HEK293T (cell line): Measurements from ENCODE around the gene PIGO.
A peak's percentile ranks its signal among the peaks of the same experiment; 100 is the strongest.

Experiments
- CTCF ChIA-PET: fragments of 350-600 bp; formaldehyde crosslinking; extraction: SDS; loops from one replicate; lab custom pipeline; 2021; ENCODE audit warnings: antibody characterized with exemption, inconsistent platforms; lab: Yijun Ruan, JAX
- POLR2A ChIA-PET: fragments of 350-600 bp; formaldehyde crosslinking; extraction: SDS; loops from one replicate; lab custom pipeline; 2020; ENCODE audit warnings: antibody characterized with exemption, inconsistent platforms; lab: Yijun Ruan, JAX
- DNase-seq: peaks from one replicate; pipeline ENCODE4 v3.0.0; 2012; ENCODE audit warnings: mixed read lengths; ENCODE audit errors: extremely low spot score
- ARNT ChIP-seq: fragments of 450-650 bp; IDR thresholded peaks from 2 replicates; pipeline ENCODE4 v1.6.1; 2017; ENCODE audit warnings: mild to moderate bottlenecking
- BHLHE40 ChIP-seq: fragments of 450-650 bp; IDR thresholded peaks from 2 replicates; pipeline ENCODE4 v1.6.1; 2016; ENCODE audit warnings: mild to moderate bottlenecking, moderate library complexity, borderline replicate concordance
- CTBP1 ChIP-seq: fragments of 450-650 bp; IDR thresholded peaks from 2 replicates; pipeline ENCODE4 v1.6.1; 2016; ENCODE audit warnings: borderline replicate concordance
- ELF4 ChIP-seq: fragments of 450-650 bp; IDR thresholded peaks from 2 replicates; pipeline ENCODE4 v1.6.1; 2017; ENCODE audit warnings: antibody characterized with exemption
- FOXA1 ChIP-seq: fragments of 450-650 bp; IDR thresholded peaks from 2 replicates; pipeline ENCODE4 v1.6.1; 2016; ENCODE audit warnings: mild to moderate bottlenecking
- FOXK2 ChIP-seq: fragments of 450-650 bp; IDR thresholded peaks from 2 replicates; pipeline ENCODE4 v1.6.1; 2016; ENCODE audit warnings: mild to moderate bottlenecking
- FOXM1 ChIP-seq: fragments of 450-650 bp; IDR thresholded peaks from 2 replicates; pipeline ENCODE4 v1.6.1; 2017; ENCODE audit warnings: mild to moderate bottlenecking, borderline replicate concordance
- HDGF ChIP-seq: fragments of 450-650 bp; IDR thresholded peaks from 2 replicates; pipeline ENCODE4 v1.6.1; 2017; ENCODE audit warnings: antibody characterized with exemption, borderline replicate concordance
- L3MBTL2 ChIP-seq: fragments of 450-650 bp; conservative IDR thresholded peaks from 2 replicates; pipeline ENCODE4 v1.6.1; 2016; ENCODE audit warnings: mild to moderate bottlenecking
- LEF1 ChIP-seq: fragments of 450-650 bp; IDR thresholded peaks from 2 replicates; pipeline ENCODE4 v1.6.1; 2017; ENCODE audit warnings: mild to moderate bottlenecking, borderline replicate concordance
- NFRKB ChIP-seq: fragments of 450-650 bp; IDR thresholded peaks from 2 replicates; pipeline ENCODE4 v1.6.1; 2016; ENCODE audit warnings: mild to moderate bottlenecking, moderate library complexity
- PKNOX1 ChIP-seq: fragments of 450-650 bp; IDR thresholded peaks from 2 replicates; pipeline ENCODE4 v1.6.1; 2016
- SP1 ChIP-seq: fragments of 450-650 bp; IDR thresholded peaks from 2 replicates; pipeline ENCODE4 v1.6.1; 2017
- SUZ12 ChIP-seq: fragments of 450-650 bp; IDR thresholded peaks from 2 replicates; pipeline ENCODE4 v1.6.1; 2016; ENCODE audit warnings: mild to moderate bottlenecking
- TARDBP ChIP-seq: fragments of 450-650 bp; IDR thresholded peaks from 2 replicates; pipeline ENCODE4 v1.6.1; 2016
- ZNF384 ChIP-seq: fragments of 450-650 bp; IDR thresholded peaks from 2 replicates; pipeline ENCODE4 v1.6.1; 2016

The PIGO gene

DNA sequence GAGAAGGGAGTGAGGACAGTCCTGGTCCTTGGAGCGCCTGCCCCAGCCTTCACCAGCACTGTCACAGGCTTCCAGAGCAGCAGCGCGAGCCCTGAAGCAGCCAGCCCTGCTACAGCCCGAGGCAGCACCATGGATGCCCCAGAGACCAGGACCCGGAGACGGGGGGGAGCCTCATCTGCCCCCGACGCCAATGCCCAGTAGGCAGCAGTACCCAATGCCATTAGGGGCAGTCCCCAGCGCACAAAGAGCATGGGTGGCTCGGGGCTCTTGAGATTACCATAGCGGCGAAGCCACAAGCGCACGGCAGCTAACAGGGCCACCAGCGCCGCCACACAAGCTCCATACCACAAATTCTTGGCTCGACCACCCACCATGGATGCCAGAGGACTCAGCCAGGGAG lies 4.9 kb downstream of the PIGO start:
- DNase-seq = no peak
- ChIA-PET POLR2A (interaction anchor here (1.1 to 1.9 kb wide), 4 partner anchors 11 to 19 kb away, joined by 3 to 6 read pairs (median 4); partner anchors contain the start of genes FANCG, STOML2 and VCP), CTCF (interaction anchor here (1.5 kb wide), 1 partner anchor 20 kb away, joined by 4 read pairs; the partner anchor contains the start of gene VCP)
- TF ChIP-seq ARNT = no peak
- TF ChIP-seq FOXA1 = no peak
- no peak for TF ChIP-seq PKNOX1
- no peak for TF ChIP-seq FOXK2
- no peak for TF ChIP-seq SUZ12
- TF ChIP-seq L3MBTL2 = no peak
- TF ChIP-seq FOXM1 = no peak
- TF ChIP-seq LEF1 = no peak
- TF ChIP-seq CTBP1 = no peak
- TF ChIP-seq TARDBP = no peak
- no peak for TF ChIP-seq SP1
- no peak for TF ChIP-seq NFRKB
- no peak for TF ChIP-seq BHLHE40
- TF ChIP-seq ELF4 = no peak
- TF ChIP-seq HDGF = no peak
- TF ChIP-seq ZNF384 = no peak

DNA sequence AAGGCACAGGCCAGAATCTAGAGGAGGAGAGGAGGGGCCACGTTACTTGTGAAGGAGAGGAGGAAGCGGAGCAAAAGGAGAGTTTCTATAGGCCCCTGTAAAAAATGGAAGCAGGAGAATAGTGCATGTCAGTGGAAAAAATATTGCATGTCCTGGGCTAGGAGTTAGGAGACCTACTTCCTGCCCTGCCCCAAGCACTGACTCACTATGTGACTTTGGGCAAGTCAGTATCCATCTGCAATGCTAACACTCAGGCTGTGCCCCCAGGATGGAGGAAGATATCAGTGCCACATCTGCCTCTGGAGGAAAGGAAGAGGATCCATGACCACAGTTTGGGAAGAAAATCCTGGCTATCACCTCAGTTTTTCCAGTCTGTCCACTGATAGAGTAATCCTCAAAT lies 7.0 kb downstream of the PIGO start:
- POLR2A ChIA-PET = no interaction called here
- CTCF ChIA-PET = no interaction called here
- no peak for DNase-seq
- no peak for TF ChIP-seq HDGF
- no peak for TF ChIP-seq FOXA1
- TF ChIP-seq BHLHE40 = no peak
- TF ChIP-seq FOXM1 = no peak
- TF ChIP-seq CTBP1 = no peak
- TF ChIP-seq SUZ12 = no peak
- TF ChIP-seq ELF4 = no peak
- TF ChIP-seq NFRKB = no peak
- TF ChIP-seq SP1 = no peak
- no peak for TF ChIP-seq LEF1
- no peak for TF ChIP-seq ZNF384
- TF ChIP-seq TARDBP = no peak
- TF ChIP-seq ARNT = no peak
- TF ChIP-seq FOXK2 = no peak
- TF ChIP-seq L3MBTL2 = no peak
- TF ChIP-seq PKNOX1 = no peak

DNA sequence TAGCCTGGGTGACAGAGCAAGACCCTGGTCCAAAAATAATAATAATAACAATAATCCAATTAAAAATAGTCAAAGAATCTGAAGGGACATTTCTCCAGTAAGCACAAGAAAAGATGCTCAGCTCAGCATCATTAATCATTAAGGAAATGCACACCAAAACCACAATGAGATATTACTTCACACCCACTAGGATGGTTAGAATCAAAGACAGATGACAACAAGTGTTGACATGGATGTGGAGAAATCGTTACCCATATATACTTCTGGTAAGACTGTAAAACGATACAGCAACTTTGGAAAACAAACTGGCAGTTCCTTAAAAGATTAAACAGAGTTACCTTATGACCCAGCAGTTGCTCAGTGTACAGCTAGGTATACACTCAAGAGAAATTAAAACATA lies 11.3 kb downstream of the PIGO start:
- no peak for TF ChIP-seq L3MBTL2
- no peak for TF ChIP-seq ARNT
- no peak for TF ChIP-seq ZNF384
- no peak for TF ChIP-seq CTBP1
- TF ChIP-seq FOXM1 = no peak
- no peak for TF ChIP-seq TARDBP
- TF ChIP-seq SUZ12 = no peak
- TF ChIP-seq SP1 = no peak
- no peak for TF ChIP-seq FOXK2
- no peak for TF ChIP-seq LEF1
- TF ChIP-seq ELF4 = no peak
- TF ChIP-seq BHLHE40 = no peak
- no peak for TF ChIP-seq PKNOX1
- no peak for TF ChIP-seq HDGF
- CTCF ChIA-PET = no interaction called here
- POLR2A ChIA-PET = no interaction called here
- no peak for DNase-seq

DNA sequence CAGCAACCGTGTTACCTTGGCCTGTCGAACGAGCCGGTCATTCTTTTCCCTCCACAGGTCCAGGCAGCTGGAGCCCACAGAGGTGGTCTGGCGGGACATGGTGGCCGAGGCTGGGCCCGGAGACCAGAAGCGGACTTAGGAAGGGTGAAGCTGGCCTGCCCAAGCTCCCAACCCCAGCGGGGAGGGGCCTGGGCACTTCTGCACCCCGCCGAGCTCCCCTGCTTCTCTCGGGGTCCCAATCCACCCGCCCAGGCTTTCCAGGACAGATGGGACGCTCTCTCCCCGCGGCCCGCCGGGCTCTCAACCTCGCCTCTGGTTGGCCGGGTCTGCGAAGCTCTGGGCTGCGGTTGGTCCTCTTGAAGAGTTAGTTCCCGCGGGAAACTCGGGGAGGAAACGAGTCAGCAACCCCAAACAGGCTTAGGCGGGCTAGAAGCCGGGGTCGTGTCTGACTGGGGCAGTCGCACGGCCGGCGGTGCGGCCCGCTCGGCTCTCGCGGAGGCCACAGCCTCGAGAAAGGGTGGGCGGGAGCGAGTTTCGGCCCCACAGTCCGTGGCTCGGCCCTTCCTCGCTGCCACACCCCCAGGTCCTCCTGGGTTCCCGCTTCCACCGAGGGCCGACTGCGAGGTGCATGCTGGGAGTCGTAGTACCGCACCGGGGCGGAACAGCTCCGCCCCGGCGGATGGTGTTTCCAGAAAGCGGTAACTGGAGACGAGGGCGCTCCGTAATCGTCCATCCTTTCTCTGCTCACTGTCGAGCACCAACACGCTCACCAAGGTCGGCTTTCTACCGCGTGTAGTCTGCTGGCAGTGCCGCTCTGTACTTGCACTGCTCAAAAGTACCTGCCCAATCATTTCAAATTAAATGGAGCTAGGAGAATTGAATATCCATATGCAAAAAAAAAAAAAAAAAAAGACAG lies 16.7 kb downstream of the PIGO start, which contains the start of gene FANCG:
FANCG (minus strand) TSS at position 517 of the 916 bp plus-strand sequence; CDS start at position 99, 418 bp downstream.
- POLR2A ChIA-PET = interaction anchor here (0.7 to 4.1 kb wide), 11 partner anchors 8 to 82 kb away, joined by 3 to 28 read pairs (median 4); partner anchors contain the start of genes PIGO, STOML2, UNC13B and VCP
- CTCF ChIA-PET = interaction anchor here (0.6 to 1.2 kb wide), 4 partner anchors 14 to 38 kb away, joined by 3 to 4 read pairs (median 3); partner anchors contain the start of gene PIGO
- peak; percentile 87 for DNase-seq
- TF ChIP-seq L3MBTL2 (peak; percentile 97), PKNOX1 (no peak), HDGF (peak; percentile 82; the same call in 1 of the 2 replicates)

- CTCF ChIA-PET = interaction anchor here (0.6 kb wide), 1 partner anchor 16 kb away, joined by 3 read pairs; no protein-coding TSS in a partner anchor
- POLR2A ChIA-PET = interaction anchor here (1.0 to 4.1 kb wide), 7 partner anchors 8 to 28 kb away, joined by 3 to 28 read pairs (median 6); partner anchors contain the start of genes PIGO, STOML2 and VCP
- DNase-seq = no peak
- TF ChIP-seq L3MBTL2 = no peak
Measured at GRCh38 chr9:35079041-35079425, 17.4 kb downstream of the PIGO start.
